HG02763 (cell line): Measurements from ENCODE around the gene MTHFD2L.
"Not testable (repeated sequence)": the region's sequence is repeated elsewhere in the genome, so short reads cannot be mapped to it uniquely, and the experiment has no call there.

Source experiments
- ATAC-seq: cut with Tn5 transposase; IDR thresholded peaks from one replicate; pipeline ENCODE4 v1.9.1; 2021; ENCODE audit warnings: mild to moderate bottlenecking, moderate library complexity; ENCODE audit not compliant: unreplicated experiment

MTHFD2L gene

GRCh38 chr4:74132188-74132587 is 25.7 kb upstream of the MTHFD2L start:
- not testable (repeated sequence) for ATAC-seq

- ATAC-seq = no peak
Observed at GRCh38 chr4:74132944-74133343, 25.0 kb upstream of the MTHFD2L start.

- no peak for ATAC-seq
Observed at GRCh38 chr4:74133786-74134499, 24.0 kb upstream of the MTHFD2L start.

GRCh38 chr4:74134500-74134852 is 23.4 kb upstream of the MTHFD2L start:
- ATAC-seq = no peak

GRCh38 chr4:74146581-74147129 is 11.3 kb upstream of the MTHFD2L start:
- ATAC-seq = no peak

- ATAC-seq = no peak
Observed at GRCh38 chr4:74148205-74148604, 9.7 kb upstream of the MTHFD2L start.

- ATAC-seq = no peak
Observed at GRCh38 chr4:74152836-74153235, 5.1 kb upstream of the MTHFD2L start.

GRCh38 chr4:74156521-74156920 is 1.4 kb upstream of the MTHFD2L start:
- ATAC-seq = no peak

GRCh38 chr4:74157154-74157553 is 764 bp upstream of the MTHFD2L start:
- ATAC-seq = no peak

GRCh38 chr4:74158466-74159142 is 686 bp downstream of the MTHFD2L start:
- ATAC-seq = no peak

- no peak for ATAC-seq
Observed at GRCh38 chr4:74159143-74159709, 1.3 kb downstream of the MTHFD2L start.

- ATAC-seq = no peak
Observed at GRCh38 chr4:74161666-74162450, 3.9 kb downstream of the MTHFD2L start.

GRCh38 chr4:74166135-74166534 is 8.2 kb downstream of the MTHFD2L start:
- ATAC-seq = no peak

- no peak for ATAC-seq
Observed at GRCh38 chr4:74166818-74167217, 8.9 kb downstream of the MTHFD2L start.

GRCh38 chr4:74167585-74167984 is 9.7 kb downstream of the MTHFD2L start:
- ATAC-seq = no peak

- no peak for ATAC-seq
Observed at GRCh38 chr4:74168841-74169240, 10.9 kb downstream of the MTHFD2L start.

- no peak for ATAC-seq
Observed at GRCh38 chr4:74173321-74173720, 15.4 kb downstream of the MTHFD2L start.

GRCh38 chr4:74174421-74174820 is 16.5 kb downstream of the MTHFD2L start:
- ATAC-seq = no peak

- ATAC-seq = no peak
Observed at GRCh38 chr4:74174941-74175340, 17.0 kb downstream of the MTHFD2L start.

- no peak for ATAC-seq
Observed at GRCh38 chr4:74175379-74175778, 17.5 kb downstream of the MTHFD2L start.

- ATAC-seq = no peak
Observed at GRCh38 chr4:74178798-74179197, 20.9 kb downstream of the MTHFD2L start.
